H1 (cell line): ENCODE data around the gene SH3RF3. TPM values are rescaled to one million over a fixed set of nuclear protein-coding genes. Genes with fewer than 3 reads are reported as not detected.

Experiments used
- EP300 ChIP-seq, 2 experiments: IDR thresholded peaks; 1 replicate in 1 of 2; 2 replicates in 1 of 2; pipeline ENCODE4 v1.6.1; 2011 to 2012; ENCODE audit warnings: low read depth in 2 of 2, low read length in 2 of 2, mild to moderate bottlenecking in 2 of 2, borderline replicate concordance in 1 of 2, inconsistent platforms in 1 of 2, moderate library complexity in 1 of 2
- POLR2A ChIP-seq, 2 experiments: IDR thresholded peaks; 1 replicate in 1 of 2; 2 replicates in 1 of 2; pipeline ENCODE4 v1.6.1; 2011; ENCODE audit warnings: low read depth in 2 of 2, low read length in 2 of 2, mild to moderate bottlenecking in 2 of 2; ENCODE audit errors: control extremely low read depth in 1 of 2
- polyA plus RNA-seq, 7 experiments: library from polyadenylated mRNA; depleted of rRNA in 3 of 7; stranded (reverse) in 5 of 7; unstranded in 2 of 7; fragments of >200 nt in 5 of 7; fragments of 200-250 nt in 2 of 7; gene quantifications; 1 replicate in 5 of 7; 2 replicates in 1 of 7; 4 replicates in 1 of 7; pipeline versions ENCODE4 v1.2.1 to v1.2.3, GENCODE V29; 2011 to 2013; ENCODE audit warnings: missing spikeins in 2 of 7, mixed read lengths in 2 of 7
- total RNA-seq: library from RNA; stranded (reverse); fragmentation: NEBNext Ultra II Directional; extraction: Animal tissue kit (Norgen Biotek cat#: 25700); gene quantifications from 2 replicates; pipeline ENCODE4 v1.2.1, GENCODE V29; 2021

Gene SH3RF3
- total and polyA plus RNA-seq, 2 of the 8 experiments (the other 6 are each of a cell fraction or from before 2014, with no cell fraction given): 0.11 to 0.65 TPM

DNA sequence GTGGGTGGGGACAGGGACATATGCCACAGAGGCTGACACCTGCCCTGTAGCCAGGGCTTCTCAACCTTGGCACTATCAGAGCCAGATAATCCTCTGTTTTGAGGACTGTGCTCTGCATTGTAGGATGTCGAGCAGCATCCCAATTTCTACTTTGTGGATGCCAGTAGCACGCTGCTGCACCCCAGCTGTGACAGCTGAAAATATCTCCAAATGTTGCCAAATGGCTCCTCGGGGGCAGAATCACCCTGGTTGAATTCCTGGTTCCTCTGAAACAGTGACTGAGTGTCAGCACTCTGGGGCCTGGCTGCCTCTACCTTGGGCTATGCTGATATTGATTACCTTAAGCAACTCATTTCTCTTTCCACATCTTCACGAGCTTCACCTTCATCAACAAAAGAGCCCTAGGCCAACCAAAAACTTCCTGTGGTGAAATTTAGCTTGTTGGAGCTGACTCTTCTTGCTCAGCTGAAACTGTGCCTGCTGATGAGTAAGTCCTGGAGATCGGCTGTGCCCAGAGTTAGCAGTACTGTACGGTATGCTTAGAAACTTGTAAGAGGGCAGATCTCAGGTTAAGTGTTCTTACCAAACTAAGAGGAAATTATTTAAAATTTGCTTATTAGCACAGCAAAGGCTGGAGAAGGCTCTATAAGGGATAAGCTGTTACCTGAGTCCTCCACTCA lies 346.7 kb downstream of the SH3RF3 start (continued):
- TF ChIP-seq EP300 (IDR thresholded peaks at IDR 0.05; ENCODE audit: borderline replicate concordance in 1 of 2, low read depth in 2 of 2, low read length in 2 of 2) (no peak), POLR2A (IDR thresholded peaks at IDR 0.05; ENCODE audit: control extremely low read depth in 1 of 2, low read depth in 2 of 2, low read length in 2 of 2) (no peak)
